ENCODE data around the gene ZDHHC8. TPM values are rescaled to one million over a fixed set of nuclear protein-coding genes. Genes with fewer than 3 reads are reported as not detected.

The ZDHHC8 gene
- total and polyA plus RNA-seq, 2 donors (not counting 3 experiments of a cell fraction or from before 2014, with no cell fraction given), result 49.8 to 131 TPM

- Histone ChIP-seq H3K79me2 (ENCODE audit: control insufficient read depth, insufficient read depth, low read length) (peaks cover 46% of the 10 kb centered on the region), H3K4me2 (ENCODE audit: insufficient read depth, low read length) (no peak overlapping the region), H3K9ac (replicated peaks; ENCODE audit: extremely low read depth, insufficient read depth, low read length) (no peak overlapping the region), H3K9me1 (replicated peaks; ENCODE audit: control insufficient read depth, extremely low read depth, insufficient read depth, low read length) (no peaks in the 10 kb centered on the region), H3K4me1 (ENCODE audit: control insufficient read depth, extremely low read depth, insufficient read depth, low read length) (peaks cover 22% of the 10 kb centered on the region), H3K4me3 (replicated peaks in 1 of 3; ENCODE audit: insufficient read depth in 1 of 3, low read depth in 1 of 3, low read length in 3 of 3) (no peak overlapping the region), H3K27ac (ENCODE audit: insufficient read depth, low read depth, low read length) (no peak overlapping the region), H3K27me3 (ENCODE audit: control insufficient read depth in 2 of 2, insufficient read depth in 2 of 2, low read length in 2 of 2) (no peaks in the 10 kb centered on the region), H3K36me3 (ENCODE audit: control insufficient read depth in 2 of 2, extremely low read depth in 1 of 2, insufficient read depth in 2 of 2, low read length in 2 of 2) (peaks cover 14 to 30% of the 10 kb centered on the region in 2 experiments), H3K9me3 (replicated peaks; ENCODE audit: control insufficient read depth, insufficient read depth, low read length) (no peaks in the 10 kb centered on the region), H2AFZ (ENCODE audit: low read depth, low read length) (no peak overlapping the region), H4K20me1 (replicated peaks; ENCODE audit: control insufficient read depth, extremely low read depth, insufficient read depth, low read length) (no peaks in the 10 kb centered on the region)
- POLR2A ChIA-PET, result no interaction called here
- FAIRE-seq (no peak), DNase-seq (ENCODE audit: low read depth, low spot score) (no peak)
- dilution Hi-C loops (cut with MboI; ENCODE audit: extremely low pct_ligation_motif_present, low sequenced_read_pairs), result no loop called here
- CTCF ChIA-PET, result no interaction called here
- no TSS peak for BruUV-seq (replicated peaks)
- TF ChIP-seq CTCF (IDR thresholded peaks at IDR 0.05; ENCODE audit: extremely low read depth in 1 of 2, insufficient read depth in 1 of 2, low read depth in 1 of 2, low read length in 2 of 2), result no peak
- TF ChIP-seq GATA2 (IDR thresholded peaks at IDR 0.05; ENCODE audit: insufficient read depth, insufficient read length, low read depth, low read length), result no peak
- no peak for TF ChIP-seq EZH2 (IDR thresholded peaks at IDR 0.05; ENCODE audit: borderline replicate concordance, low read depth, low read length, severe bottlenecking)
- no peak for TF ChIP-seq POLR2AphosphoS5 (IDR thresholded peaks at IDR 0.05; ENCODE audit: insufficient read depth, low read depth, low read length)
- TF ChIP-seq JUN (IDR thresholded peaks at IDR 0.05; ENCODE audit: borderline replicate concordance, insufficient read depth, insufficient read length, low read depth), result no peak
- TF ChIP-seq POLR2A (IDR thresholded peaks at IDR 0.05; ENCODE audit: low read depth, low read length), result no peak
- no peak for TF ChIP-seq MAX (IDR thresholded peaks at IDR 0.05; ENCODE audit: insufficient read depth, insufficient read length)
- no peak for TF ChIP-seq MYC (IDR thresholded peaks at IDR 0.05; ENCODE audit: low read depth, low read length)
- no peak for TF ChIP-seq FOS (IDR thresholded peaks at IDR 0.05; ENCODE audit: borderline replicate concordance, insufficient read depth, low read length)
- intact Hi-C loops (cut with micrococcal nuclease), result no loop called here
Measured at GRCh38 chr22:20114506-20115475, 16.8 kb upstream of the ZDHHC8 start.
